ENCODE results near the gene MED28. TPM values are rescaled to one million over a fixed set of nuclear protein-coding genes. Genes with fewer than 3 reads are reported as not detected.

MED28 gene
- total RNA-seq, 1 donor from 2014 or later: 60.9 TPM

- Mint-ChIP-seq H3K9me3 (ENCODE audit: unreplicated experiment) (peaks cover 2% of the 10 kb centered on the region), H3K4me1 (ENCODE audit: low read depth, unreplicated experiment) (peaks cover 4% of the 10 kb centered on the region), H3K4me3 (ENCODE audit: unreplicated experiment) (peak within 1 kb of the TSS; percentile 92), H3K27me3 (ENCODE audit: unreplicated experiment) (peaks cover 2% of the 10 kb centered on the region), H3K36me3 (ENCODE audit: unreplicated experiment) (no peaks in the 10 kb centered on the region), H3K27ac (ENCODE audit: unreplicated experiment) (peak within 1 kb of the TSS; percentile 12)
- TF ChIP-seq, protein P1, sequence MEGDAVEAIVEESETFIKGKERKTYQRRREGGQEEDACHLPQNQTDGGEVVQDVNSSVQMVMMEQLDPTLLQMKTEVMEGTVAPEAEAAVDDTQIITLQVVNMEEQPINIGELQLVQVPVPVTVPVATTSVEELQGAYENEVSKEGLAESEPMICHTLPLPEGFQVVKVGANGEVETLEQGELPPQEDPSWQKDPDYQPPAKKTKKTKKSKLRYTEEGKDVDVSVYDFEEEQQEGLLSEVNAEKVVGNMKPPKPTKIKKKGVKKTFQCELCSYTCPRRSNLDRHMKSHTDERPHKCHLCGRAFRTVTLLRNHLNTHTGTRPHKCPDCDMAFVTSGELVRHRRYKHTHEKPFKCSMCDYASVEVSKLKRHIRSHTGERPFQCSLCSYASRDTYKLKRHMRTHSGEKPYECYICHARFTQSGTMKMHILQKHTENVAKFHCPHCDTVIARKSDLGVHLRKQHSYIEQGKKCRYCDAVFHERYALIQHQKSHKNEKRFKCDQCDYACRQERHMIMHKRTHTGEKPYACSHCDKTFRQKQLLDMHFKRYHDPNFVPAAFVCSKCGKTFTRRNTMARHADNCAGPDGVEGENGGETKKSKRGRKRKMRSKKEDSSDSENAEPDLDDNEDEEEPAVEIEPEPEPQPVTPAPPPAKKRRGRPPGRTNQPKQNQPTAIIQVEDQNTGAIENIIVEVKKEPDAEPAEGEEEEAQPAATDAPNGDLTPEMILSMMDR (IDR thresholded peaks at IDR 0.05; ENCODE audit: partially characterized antibody, unreplicated experiment): no peak
- peak; percentile 98 for DNase-seq
Observed at GRCh38 chr4:17576932-17577664, 37.3 kb upstream of the MED28 start, which contains the start of gene LAP3. Gene LAP3 (plus strand): TSS chr4:17577198. CDS start chr4:17577466, 268 bp downstream.

DNA sequence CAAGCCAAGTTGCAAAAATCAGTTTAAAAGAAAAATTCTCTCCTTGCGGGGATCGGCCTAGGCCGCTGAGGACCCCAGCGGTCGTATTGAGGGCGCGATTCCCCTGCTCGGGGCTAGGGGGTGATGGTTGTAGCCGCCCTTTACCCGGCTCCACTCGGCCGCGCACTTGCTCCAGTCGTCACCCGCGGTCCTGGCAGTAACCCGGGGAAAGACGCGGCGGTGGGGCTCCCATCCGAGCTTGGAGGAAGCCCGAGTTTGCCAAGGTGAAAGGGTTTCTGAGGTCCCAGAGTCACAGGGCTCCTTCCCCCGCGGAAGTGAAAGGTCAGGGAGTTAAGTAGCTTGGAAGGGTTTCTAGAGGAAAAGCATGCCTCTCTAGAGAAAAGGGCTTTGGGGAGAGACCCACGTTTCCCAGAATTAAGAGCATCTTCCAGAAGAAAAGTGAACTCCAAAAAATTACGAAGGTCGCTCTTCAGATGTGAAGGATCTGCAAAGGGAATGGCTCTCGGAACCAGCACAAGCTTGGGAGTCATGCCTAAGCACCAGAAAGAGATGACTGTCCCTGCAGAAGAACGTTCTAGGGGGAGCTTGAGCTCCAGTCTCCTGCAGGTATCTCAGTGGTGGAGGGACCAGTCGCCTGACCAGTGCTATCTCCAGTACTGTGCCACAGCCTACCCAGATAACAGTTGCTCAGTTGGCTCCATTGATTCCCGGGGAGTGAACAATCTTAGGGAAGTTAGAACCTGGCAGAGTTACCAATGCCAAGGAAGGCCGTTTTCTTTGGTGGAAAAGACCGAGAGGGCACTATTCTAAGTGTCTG is 36.6 kb upstream of the MED28 start:
- H3K36me3 Mint-ChIP-seq (ENCODE audit: unreplicated experiment): no peaks in the 10 kb centered on the region
- H3K4me1 Mint-ChIP-seq (ENCODE audit: low read depth, unreplicated experiment): peaks cover 4% of the 10 kb centered on the region
- peak; percentile 56 for DNase-seq
- H3K9me3 Mint-ChIP-seq (ENCODE audit: unreplicated experiment): peaks cover 2% of the 10 kb centered on the region
- H3K27ac Mint-ChIP-seq (ENCODE audit: unreplicated experiment): peak overlapping the region; percentile 12
- peaks cover 2% of the 10 kb centered on the region for H3K27me3 Mint-ChIP-seq (ENCODE audit: unreplicated experiment)
- peak overlapping the region; percentile 92 for H3K4me3 Mint-ChIP-seq (ENCODE audit: unreplicated experiment)
- TF ChIP-seq, protein P1 (IDR thresholded peaks at IDR 0.05; ENCODE audit: partially characterized antibody, unreplicated experiment): no peak

- peaks cover 4% of the 10 kb centered on the region for H3K4me1 Mint-ChIP-seq (ENCODE audit: low read depth, unreplicated experiment)
- H3K27me3 Mint-ChIP-seq (ENCODE audit: unreplicated experiment): peaks cover 2% of the 10 kb centered on the region
- peaks cover 2% of the 10 kb centered on the region for H3K9me3 Mint-ChIP-seq (ENCODE audit: unreplicated experiment)
- no peak overlapping the region for H3K27ac Mint-ChIP-seq (ENCODE audit: unreplicated experiment)
- DNase-seq: no peak
- peak overlapping the region; percentile 92 for H3K4me3 Mint-ChIP-seq (ENCODE audit: unreplicated experiment)
- H3K36me3 Mint-ChIP-seq (ENCODE audit: unreplicated experiment): no peaks in the 10 kb centered on the region
- TF ChIP-seq, protein P1 (IDR thresholded peaks at IDR 0.05; ENCODE audit: partially characterized antibody, unreplicated experiment): no peak
Observed at GRCh38 chr4:17578482-17578891, 36.0 kb upstream of the MED28 start.

DNA sequence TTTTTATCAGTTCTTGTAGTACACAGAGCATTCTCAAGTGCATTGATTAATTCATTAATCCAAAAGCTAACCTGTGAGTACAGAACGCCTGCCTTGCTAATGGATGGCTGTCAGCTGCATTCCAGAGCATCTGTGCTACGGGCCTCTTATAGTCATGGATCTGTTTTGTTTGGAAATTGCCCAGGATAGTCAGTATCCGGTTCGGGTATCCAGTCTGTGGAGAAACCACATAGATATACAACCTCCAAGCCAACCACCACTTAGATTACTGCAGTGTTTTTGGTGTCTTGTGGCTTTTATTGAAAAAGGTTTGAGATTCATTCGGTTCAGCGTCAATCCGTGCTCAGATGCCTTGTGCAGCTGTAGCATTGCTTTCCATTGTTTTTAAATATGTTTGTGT is 33.5 kb upstream of the MED28 start:
- Mint-ChIP-seq H3K27me3 (ENCODE audit: unreplicated experiment) (peaks cover 2% of the 10 kb centered on the region), H3K9me3 (ENCODE audit: unreplicated experiment) (peaks cover 2% of the 10 kb centered on the region), H3K36me3 (ENCODE audit: unreplicated experiment) (no peaks in the 10 kb centered on the region), H3K27ac (ENCODE audit: unreplicated experiment) (no peak overlapping the region), H3K4me3 (ENCODE audit: unreplicated experiment) (no peak overlapping the region), H3K4me1 (ENCODE audit: low read depth, unreplicated experiment) (peaks cover 4% of the 10 kb centered on the region)
- no peak for DNase-seq
- TF ChIP-seq, protein P1 (IDR thresholded peaks at IDR 0.05; ENCODE audit: partially characterized antibody, unreplicated experiment): no peak

All from glutamatergic neuron (in vitro differentiated cells).